Spleen (tissue), 11 donors: ENCODE results near the gene GRIK4. TPM values are rescaled to one million over a fixed set of nuclear protein-coding genes. Genes with fewer than 3 reads are reported as not detected.

Experiments
- DNase-seq: peaks from one replicate; pipeline ENCODE4 v3.0.0-alpha.2; 2020
- H3K27ac ChIP-seq, 8 donors: fragments of 200-600 bp; sonication (generic) in 7 of 8; 1 replicate in 4 of 8; 2 replicates in 4 of 8; pipeline versions ENCODE4 v1.5.0 to v1.8.0; 2016 to 2021; ENCODE audit warnings: inconsistent platforms in 4 of 8, mild to moderate bottlenecking in 4 of 8, moderate library complexity in 1 of 8
- H3K27me3 ChIP-seq, 7 donors: fragments of 200-600 bp; sonication (generic) in 6 of 7; replicated peaks in 1 of 7; 1 replicate in 4 of 7; 2 replicates in 3 of 7; pipeline versions ENCODE4 v1.5.0 to v1.8.0; 2016 to 2021; ENCODE audit warnings: inconsistent platforms in 3 of 7, mild to moderate bottlenecking in 1 of 7
- H3K36me3 ChIP-seq, 6 donors: fragments of 200-600 bp; sonication (generic) in 5 of 6; 1 replicate in 4 of 6; 2 replicates in 2 of 6; pipeline versions ENCODE4 v1.5.0 to v1.8.0; 2016 to 2021; ENCODE audit warnings: inconsistent platforms in 2 of 6
- H3K4me1 ChIP-seq, 6 donors: fragments of 200-600 bp; sonication (generic) in 5 of 6; 1 replicate in 3 of 6; 2 replicates in 3 of 6; pipeline versions ENCODE4 v1.5.0 to v1.8.0; 2016 to 2021; ENCODE audit warnings: inconsistent platforms in 3 of 6
- H3K4me3 ChIP-seq, 8 donors: fragments of 200-600 bp; sonication (generic) in 7 of 8; 1 replicate in 4 of 8; 2 replicates in 4 of 8; pipeline versions ENCODE4 v1.5.0 to v1.8.0; 2016 to 2021; ENCODE audit warnings: inconsistent platforms in 4 of 8, mild to moderate bottlenecking in 4 of 8, moderate library complexity in 2 of 8
- H3K9me3 ChIP-seq, 8 donors: fragments of 200-600 bp; sonication (generic) in 7 of 8; 1 replicate in 4 of 8; 2 replicates in 4 of 8; pipeline versions ENCODE4 v1.5.0 to v1.8.0; 2016 to 2021; ENCODE audit warnings: inconsistent platforms in 4 of 8
- CTCF ChIP-seq, 11 experiments: fragments of 200-600 bp in 7 of 11; fragments of 450-650 bp in 4 of 11; sonication (generic) in 4 of 11; IDR thresholded peaks in 8 of 11; conservative IDR thresholded peaks in 3 of 11; 1 replicate in 7 of 11; 2 replicates in 4 of 11; pipeline versions ENCODE4 v1.4.0 to v1.8.0; 2016 to 2021; ENCODE audit warnings: antibody characterized with exemption in 11 of 11, inconsistent platforms in 4 of 11, mild to moderate bottlenecking in 1 of 11
- POLR2A ChIP-seq, 3 donors: fragments of 450-650 bp; IDR thresholded peaks; one replicate each; pipeline ENCODE4 v1.5.1; 2017; ENCODE audit warnings: antibody characterized with exemption in 3 of 3, mild to moderate bottlenecking in 1 of 3
- POLR2AphosphoS5 ChIP-seq, 3 donors: sonication (generic); formaldehyde crosslinking; IDR thresholded peaks; one replicate each; pipeline ENCODE4 v1.5.1; 2017; ENCODE audit warnings: antibody characterized with exemption in 3 of 3
- WGBS, 5 donors: extraction: QIAGEN DNeasy Blood & Tissue Kit in 3 of 5; methylation state at CpG; one replicate each; pipeline versions ENCODE4 v1.1.5 to v1.1.7; 2013 to 2018; 5-methylcytosine and 5-hydroxymethylcytosine counted together
- intact Hi-C: fragments of 100-400 bp; cut with DNase I; formaldehyde crosslinking; loops from one replicate; pipeline ENCODE4 v1.15.0; 2023; ENCODE audit warnings: low total_unique reads
- polyA plus RNA-seq, 3 donors: library from polyadenylated mRNA; stranded (reverse); fragments of 200-250 nt; gene quantifications; one replicate each; pipeline ENCODE4 v1.2.1, GENCODE V29; 2013
- total RNA-seq, 7 donors: library from RNA; depleted of rRNA in 3 of 7; stranded (reverse); fragments of >200 nt in 3 of 7; fragmentation: NEBNext Ultra II Directional in 4 of 7; extraction: Animal tissue kit (Norgen Biotek cat#: 25700) in 4 of 7; gene quantifications; one replicate each; pipeline versions ENCODE4 v1.1.0 to v1.2.1, GENCODE V29; 2016 to 2021
- donor health status: healthy with polysubstance abuse.
- donor health status: DM: no; HTN: no; CAD: no; lungs with moderate emphysema.
- donor health status: DM: no; HTN: no; CAD: no.
- donor health status: Bipolar disorder and iron deficiency.
- donor health status: healthy.
- donor health status: DM: no; HTN: no; CAD: no.
- donor health status: DM: yes; HTN: yes; CAD: no.

Gene GRIK4
- total and polyA plus RNA-seq, 10 donors, result 0.04 to 2.4 (median 0.59) TPM

- H3K4me1 ChIP-seq, result peaks cover 0 to 6% (median 0%) of the 10 kb centered on the region in 6 donors
- intact Hi-C loops, result no loop called here
- no peak for TF ChIP-seq CTCF (IDR thresholded peaks at IDR 0.05 in 8 of 11, conservative IDR thresholded peaks at IDR 0.05 in 3 of 11)
- no peak for TF ChIP-seq POLR2A (IDR thresholded peaks at IDR 0.05)
- no peak for TF ChIP-seq POLR2AphosphoS5 (IDR thresholded peaks at IDR 0.05)
- H3K4me3 ChIP-seq, result no peak overlapping the region
- 58 to 68% (median 60%) methylated on average over 3 of the region's 3 CpGs for WGBS, 5 donors
- H3K36me3 ChIP-seq, result no peaks in the 10 kb centered on the region
- peak; percentile 10 for DNase-seq
- H3K27ac ChIP-seq, result no peak overlapping the region
- peaks cover 0 to 21% (median 16%) of the 10 kb centered on the region in 8 donors for H3K9me3 ChIP-seq
- peaks cover 0 to 35% (median 0%) of the 10 kb centered on the region in 7 donors for H3K27me3 ChIP-seq
These were observed 74.5 kb downstream of the GRIK4 start for GRCh38 chr11:120586072-120586471.

GRCh38 chr11:120586728-120587127, 75.2 kb downstream of the GRIK4 start:
- TF ChIP-seq POLR2AphosphoS5 (IDR thresholded peaks at IDR 0.05), result no peak
- no peak for TF ChIP-seq CTCF (IDR thresholded peaks at IDR 0.05 in 8 of 11, conservative IDR thresholded peaks at IDR 0.05 in 3 of 11)
- Histone ChIP-seq H3K27ac (no peak overlapping the region), H3K4me3 (no peak overlapping the region), H3K4me1 (peaks cover 0 to under 1% (median 0%) of the 10 kb centered on the region in 6 donors), H3K27me3 (peaks cover 0 to 38% (median 0%) of the 10 kb centered on the region in 7 donors), H3K36me3 (no peaks in the 10 kb centered on the region), H3K9me3 (peaks cover 0 to 21% (median 16%) of the 10 kb centered on the region in 8 donors)
- peak; percentile 36 for DNase-seq
- intact Hi-C loops, result no loop called here
- WGBS, 5 donors, result 82 to 93% (median 90%) methylated on average over 7 of the region's 7 CpGs

- intact Hi-C loops, result no loop called here
- Histone ChIP-seq H3K27me3 (peaks cover 0 to 43% (median 0%) of the 10 kb centered on the region in 7 donors), H3K36me3 (no peaks in the 10 kb centered on the region), H3K4me3 (no peak overlapping the region), H3K27ac (no peak overlapping the region), H3K9me3 (peaks cover 0 to 21% (median 16%) of the 10 kb centered on the region in 8 donors), H3K4me1 (no peaks in the 10 kb centered on the region)
- WGBS, 5 donors, result 81 to 94% (median 90%) methylated on average over 4 of the region's 4 CpGs
- TF ChIP-seq POLR2AphosphoS5 (IDR thresholded peaks at IDR 0.05) (no peak), CTCF (IDR thresholded peaks at IDR 0.05 in 8 of 11, conservative IDR thresholded peaks at IDR 0.05 in 3 of 11) (no peak), POLR2A (IDR thresholded peaks at IDR 0.05) (no peak)
- DNase-seq, result no peak
These were observed 75.8 kb downstream of the GRIK4 start for GRCh38 chr11:120587299-120587698.

GRCh38 chr11:120589376-120589775, 77.8 kb downstream of the GRIK4 start:
- intact Hi-C loops, result no loop called here
- TF ChIP-seq POLR2AphosphoS5 (IDR thresholded peaks at IDR 0.05) (no peak), CTCF (IDR thresholded peaks at IDR 0.05 in 8 of 11, conservative IDR thresholded peaks at IDR 0.05 in 3 of 11) (no peak), POLR2A (IDR thresholded peaks at IDR 0.05) (no peak)
- Histone ChIP-seq H3K4me3 (no peak overlapping the region), H3K9me3 (peaks cover 0 to 1% (median 0%) of the 10 kb centered on the region in 8 donors), H3K4me1 (no peaks in the 10 kb centered on the region), H3K27ac (no peak overlapping the region), H3K36me3 (no peaks in the 10 kb centered on the region), H3K27me3 (peaks cover 0 to 42% (median 0%) of the 10 kb centered on the region in 7 donors)
- WGBS, 5 donors, result 80 to 96% (median 89%) methylated on average over 11 of the region's 11 CpGs
- DNase-seq, result peak; percentile 46
